Activated T-helper 1 cell treated with anti-CD3 and anti-CD28 coated beads, Interleukin-12 subunit alpha, Interleukin-12 subunit beta, Interleukin-2, Interleukin-4 antibody, amounts not matched to agents 30 ng/mL and 10 ng/mL and 1 ng/mL, durations not matched to agents 14 hours and 24 hours and 36 hours (primary cell): Measurements from ENCODE around the gene ANKRD29. TPM values are rescaled to one million over a fixed set of nuclear protein-coding genes. Genes with fewer than 3 reads are reported as not detected.

Experiments used
- DNase-seq: peaks from one replicate; pipeline ENCODE4 v3.0.0; 2021; ENCODE audit warnings: low spot score
- H3K27ac Mint-ChIP-seq: one replicate; pipeline ENCODE4 v1.8.0; 2021; ENCODE audit warnings: mild to moderate bottlenecking, mixed read lengths
- H3K27me3 Mint-ChIP-seq: one replicate; pipeline ENCODE4 v1.8.0; 2022; ENCODE audit warnings: mild to moderate bottlenecking, moderate library complexity, mixed read lengths; ENCODE audit not compliant: insufficient read depth
- H3K36me3 Mint-ChIP-seq: one replicate; pipeline ENCODE4 v1.8.0; 2021; ENCODE audit warnings: low read depth, mixed read lengths
- H3K4me1 Mint-ChIP-seq: one replicate; pipeline ENCODE4 v1.8.0; 2021; ENCODE audit warnings: low read depth, mixed read lengths
- H3K4me3 Mint-ChIP-seq: one replicate; pipeline ENCODE4 v1.8.0; 2021; ENCODE audit warnings: mild to moderate bottlenecking, moderate library complexity, mixed read lengths
- H3K9me3 Mint-ChIP-seq: one replicate; pipeline ENCODE4 v1.8.0; 2021; ENCODE audit warnings: mixed read lengths
- intact Hi-C: fragments of 100-400 bp; cut with micrococcal nuclease; formaldehyde crosslinking; loops from one replicate; pipeline ENCODE4 v1.15.1; 2024
- total RNA-seq: library from RNA; stranded (reverse); gene quantifications from 2 replicates; pipeline ENCODE4 v1.2.3, GENCODE V29; 2022

Gene ANKRD29
- total RNA-seq, 1 donor from 2014 or later = not detected

GRCh38 chr18:23675896-23676295 is 13.2 kb upstream of the ANKRD29 start:
- no peaks in the 10 kb centered on the region for H3K36me3 Mint-ChIP-seq
- H3K27me3 Mint-ChIP-seq = peaks cover 35% of the 10 kb centered on the region
- H3K27ac Mint-ChIP-seq = no peak overlapping the region
- DNase-seq = no peak
- H3K9me3 Mint-ChIP-seq = no peaks in the 10 kb centered on the region
- no peak overlapping the region for H3K4me3 Mint-ChIP-seq
- no peaks in the 10 kb centered on the region for H3K4me1 Mint-ChIP-seq
- intact Hi-C loops = no loop called here

GRCh38 chr18:23675236-23675635 is 12.5 kb upstream of the ANKRD29 start:
- Mint-ChIP-seq H3K4me1 (no peaks in the 10 kb centered on the region), H3K9me3 (no peaks in the 10 kb centered on the region), H3K4me3 (no peak overlapping the region), H3K27ac (no peak overlapping the region), H3K27me3 (peaks cover 30% of the 10 kb centered on the region), H3K36me3 (no peaks in the 10 kb centered on the region)
- no peak for DNase-seq
- intact Hi-C loops = no loop called here

DNA sequence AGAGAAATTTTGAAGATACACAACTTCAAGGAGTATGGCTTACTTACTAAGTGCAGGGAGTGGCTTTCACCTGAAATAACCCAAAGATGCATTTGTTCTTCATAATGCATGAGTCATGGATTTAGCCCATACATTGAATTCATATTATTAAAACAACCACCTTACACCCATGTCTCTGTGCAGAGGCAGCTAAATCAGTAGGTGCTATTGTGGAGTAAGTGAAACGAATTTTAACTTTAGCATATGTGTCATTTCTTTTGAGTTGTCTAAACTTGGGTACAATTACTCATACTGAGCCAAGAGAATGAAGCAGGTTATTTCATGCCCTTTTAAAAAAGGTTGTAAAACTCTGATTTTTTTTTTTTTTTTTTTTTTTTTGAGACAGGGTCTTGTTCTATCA is 11.0 kb upstream of the ANKRD29 start:
- no peak for DNase-seq
- no peaks in the 10 kb centered on the region for H3K4me1 Mint-ChIP-seq
- H3K9me3 Mint-ChIP-seq = no peaks in the 10 kb centered on the region
- intact Hi-C loops = no loop called here
- peaks cover 33% of the 10 kb centered on the region for H3K27me3 Mint-ChIP-seq
- no peak overlapping the region for H3K27ac Mint-ChIP-seq
- H3K4me3 Mint-ChIP-seq = no peak overlapping the region
- no peaks in the 10 kb centered on the region for H3K36me3 Mint-ChIP-seq

DNA sequence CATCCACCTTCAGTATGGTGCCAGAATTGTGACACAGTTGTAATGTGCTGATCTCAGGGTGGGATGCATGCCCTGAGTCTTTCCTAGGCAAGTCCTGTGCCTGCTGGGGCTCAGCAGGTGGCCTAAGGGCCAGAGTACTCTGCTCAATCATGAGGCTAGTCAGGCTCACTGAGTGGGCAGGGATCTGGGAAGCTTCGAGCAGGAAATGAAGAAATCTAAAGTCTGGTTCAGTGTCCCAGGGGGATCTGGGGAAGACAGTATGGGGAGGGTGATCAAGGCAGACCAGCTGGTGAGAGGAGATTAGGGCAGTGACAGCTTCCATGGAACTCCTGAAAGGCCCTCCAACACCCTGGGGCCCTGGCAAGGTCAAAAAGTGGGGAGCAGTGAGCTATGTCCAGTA is 8.9 kb upstream of the ANKRD29 start:
- Mint-ChIP-seq H3K9me3 (no peaks in the 10 kb centered on the region), H3K27me3 (peaks cover 42% of the 10 kb centered on the region), H3K27ac (no peak overlapping the region), H3K4me1 (no peaks in the 10 kb centered on the region), H3K4me3 (no peak overlapping the region), H3K36me3 (no peaks in the 10 kb centered on the region)
- DNase-seq = no peak
- intact Hi-C loops = no loop called here

GRCh38 chr18:23669804-23670405 is 7.2 kb upstream of the ANKRD29 start:
- Mint-ChIP-seq H3K27ac (no peak overlapping the region), H3K36me3 (no peaks in the 10 kb centered on the region), H3K4me1 (peaks cover 6% of the 10 kb centered on the region), H3K9me3 (no peaks in the 10 kb centered on the region), H3K27me3 (peaks cover 46% of the 10 kb centered on the region), H3K4me3 (no peak overlapping the region)
- intact Hi-C loops = no loop called here
- DNase-seq = no peak

GRCh38 chr18:23669202-23669766 is 6.6 kb upstream of the ANKRD29 start:
- intact Hi-C loops = no loop called here
- no peak for DNase-seq
- Mint-ChIP-seq H3K27me3 (peaks cover 52% of the 10 kb centered on the region), H3K36me3 (no peaks in the 10 kb centered on the region), H3K27ac (no peak overlapping the region), H3K4me1 (peaks cover 6% of the 10 kb centered on the region), H3K4me3 (no peak overlapping the region), H3K9me3 (no peaks in the 10 kb centered on the region)

GRCh38 chr18:23668731-23669130 is 6.0 kb upstream of the ANKRD29 start:
- H3K4me3 Mint-ChIP-seq = no peak overlapping the region
- no peak for DNase-seq
- no peaks in the 10 kb centered on the region for H3K9me3 Mint-ChIP-seq
- no peaks in the 10 kb centered on the region for H3K36me3 Mint-ChIP-seq
- intact Hi-C loops = no loop called here
- peaks cover 6% of the 10 kb centered on the region for H3K4me1 Mint-ChIP-seq
- peaks cover 50% of the 10 kb centered on the region for H3K27me3 Mint-ChIP-seq
- H3K27ac Mint-ChIP-seq = no peak overlapping the region

DNA sequence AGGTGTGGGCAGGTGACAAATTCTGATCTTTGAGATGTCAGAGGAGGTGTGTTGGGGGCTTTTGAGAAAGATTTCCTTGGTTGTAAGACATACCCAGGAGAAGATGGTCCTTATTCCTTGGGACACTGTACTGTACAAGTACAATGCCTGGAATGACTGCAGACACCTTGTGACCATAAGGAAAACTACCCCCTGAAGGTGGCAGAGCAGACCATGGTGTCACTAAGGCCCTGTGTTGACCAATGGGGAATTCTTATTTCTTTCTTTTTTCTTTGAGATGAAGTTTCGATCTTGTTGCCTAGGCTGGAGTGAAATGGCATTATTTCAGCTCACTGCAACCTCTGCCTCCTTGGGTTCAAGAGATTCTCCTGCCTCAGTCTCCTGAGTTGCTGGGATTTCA is 4.4 kb upstream of the ANKRD29 start:
- no peaks in the 10 kb centered on the region for H3K9me3 Mint-ChIP-seq
- peaks cover 51% of the 10 kb centered on the region for H3K27me3 Mint-ChIP-seq
- H3K4me3 Mint-ChIP-seq = no peak overlapping the region
- H3K27ac Mint-ChIP-seq = no peak overlapping the region
- peaks cover 16% of the 10 kb centered on the region for H3K4me1 Mint-ChIP-seq
- no peak for DNase-seq
- H3K36me3 Mint-ChIP-seq = peaks cover 2% of the 10 kb centered on the region
- intact Hi-C loops = no loop called here

- H3K9me3 Mint-ChIP-seq = no peaks in the 10 kb centered on the region
- peaks cover 24% of the 10 kb centered on the region for H3K4me1 Mint-ChIP-seq
- H3K27me3 Mint-ChIP-seq = peaks cover 68% of the 10 kb centered on the region
- H3K4me3 Mint-ChIP-seq = no peak overlapping the region
- DNase-seq = no peak
- intact Hi-C loops = no loop called here
- H3K27ac Mint-ChIP-seq = no peak overlapping the region
- peaks cover 4% of the 10 kb centered on the region for H3K36me3 Mint-ChIP-seq
Measured at GRCh38 chr18:23664674-23665073, 2.0 kb upstream of the ANKRD29 start.

GRCh38 chr18:23661735-23662308 is 889 bp downstream of the ANKRD29 start:
- Mint-ChIP-seq H3K9me3 (no peaks in the 10 kb centered on the region), H3K27me3 (peaks cover 72% of the 10 kb centered on the region), H3K36me3 (peaks cover 4% of the 10 kb centered on the region), H3K27ac (no peak overlapping the region), H3K4me3 (peak overlapping the region; percentile 45), H3K4me1 (peaks cover 24% of the 10 kb centered on the region)
- DNase-seq = no peak
- intact Hi-C loops = no loop called here

- Mint-ChIP-seq H3K27ac (no peak overlapping the region), H3K36me3 (peaks cover 4% of the 10 kb centered on the region), H3K4me3 (no peak overlapping the region), H3K27me3 (peaks cover 55% of the 10 kb centered on the region), H3K4me1 (peaks cover 15% of the 10 kb centered on the region), H3K9me3 (no peaks in the 10 kb centered on the region)
- intact Hi-C loops = no loop called here
- no peak for DNase-seq
Measured at GRCh38 chr18:23658285-23658684, 4.4 kb downstream of the ANKRD29 start.

- H3K27me3 Mint-ChIP-seq = peaks cover 16% of the 10 kb centered on the region
- H3K4me3 Mint-ChIP-seq = no peak overlapping the region
- no peaks in the 10 kb centered on the region for H3K4me1 Mint-ChIP-seq
- intact Hi-C loops = no loop called here
- no peak for DNase-seq
- no peaks in the 10 kb centered on the region for H3K9me3 Mint-ChIP-seq
- no peaks in the 10 kb centered on the region for H3K36me3 Mint-ChIP-seq
- no peak overlapping the region for H3K27ac Mint-ChIP-seq
Measured at GRCh38 chr18:23652232-23652631, 10.5 kb downstream of the ANKRD29 start.

GRCh38 chr18:23650968-23651927 is 11.5 kb downstream of the ANKRD29 start:
- H3K4me1 Mint-ChIP-seq = no peaks in the 10 kb centered on the region
- intact Hi-C loops = no loop called here
- no peaks in the 10 kb centered on the region for H3K36me3 Mint-ChIP-seq
- DNase-seq = no peak
- H3K9me3 Mint-ChIP-seq = no peaks in the 10 kb centered on the region
- H3K4me3 Mint-ChIP-seq = no peak overlapping the region
- no peak overlapping the region for H3K27ac Mint-ChIP-seq
- H3K27me3 Mint-ChIP-seq = peaks cover 13% of the 10 kb centered on the region
